NCI-H1417 (cell line): ENCODE data around the gene CCDC30.

Source experiments
- DNase-seq, 3 experiments: peaks; one replicate each; lab custom pipeline; 2025; lab: John Stamatoyannopoulos, UW

The CCDC30 gene

DNA sequence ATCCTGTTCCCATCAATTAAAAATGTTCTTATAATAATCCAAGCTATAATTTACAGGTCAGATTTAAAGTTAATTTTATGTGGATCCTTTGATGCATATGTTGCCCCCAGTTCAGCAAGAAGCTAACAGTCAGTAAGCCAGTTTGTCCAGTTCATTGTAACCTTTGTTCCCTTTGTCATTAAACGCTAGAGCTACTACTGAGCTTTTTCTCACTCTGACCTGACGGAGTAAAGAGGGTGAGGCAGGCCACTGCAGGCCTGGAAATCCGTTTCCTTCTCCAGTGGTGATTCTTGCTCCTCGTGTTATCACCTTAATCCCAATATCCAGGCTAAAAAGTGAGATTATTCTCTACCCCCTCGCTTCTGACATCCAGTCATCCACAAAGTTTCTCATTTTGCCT lies 229.4 kb downstream of the CCDC30 start:
- DNase-seq, result peak in 1 of 3 experiments; percentile 21

GRCh38 chr1:42692911-42693310 lies 229.8 kb downstream of the CCDC30 start:
- DNase-seq, result no peak

DNA sequence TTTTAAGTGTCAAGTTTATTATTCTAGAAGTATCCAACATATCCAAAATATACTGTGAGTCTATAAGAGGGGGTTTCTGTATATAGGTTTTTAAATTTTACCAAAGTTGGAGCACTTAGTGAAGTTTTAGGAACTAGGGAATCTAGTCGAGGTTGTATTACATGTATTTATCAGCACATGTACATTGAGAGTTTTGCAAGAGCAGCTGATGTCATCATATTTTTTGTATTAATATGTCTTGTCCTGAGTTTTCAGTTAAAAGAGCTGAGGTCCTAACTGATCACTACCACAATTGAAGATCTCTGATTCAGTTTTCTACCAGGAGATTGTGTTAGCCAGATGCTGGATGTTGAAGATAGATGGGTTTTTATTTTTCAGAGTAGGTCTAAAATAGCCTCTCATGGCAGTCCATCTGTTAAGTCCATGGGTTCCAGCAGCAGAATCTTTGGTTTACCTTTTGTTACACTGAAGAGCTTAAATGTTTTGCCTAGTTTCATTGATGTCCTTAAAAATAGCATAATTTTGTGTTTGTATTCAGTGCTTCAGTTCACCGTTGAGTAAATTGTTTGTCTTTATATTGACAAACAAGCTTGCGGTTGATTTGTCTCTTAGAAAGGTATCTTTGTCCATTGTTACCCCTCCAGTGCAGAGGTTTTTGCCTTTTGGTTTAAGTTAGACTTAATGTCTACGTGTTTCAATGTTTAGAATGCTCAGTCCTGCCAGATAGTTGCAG lies 235.2 kb downstream of the CCDC30 start:
- no peak for DNase-seq

DNA sequence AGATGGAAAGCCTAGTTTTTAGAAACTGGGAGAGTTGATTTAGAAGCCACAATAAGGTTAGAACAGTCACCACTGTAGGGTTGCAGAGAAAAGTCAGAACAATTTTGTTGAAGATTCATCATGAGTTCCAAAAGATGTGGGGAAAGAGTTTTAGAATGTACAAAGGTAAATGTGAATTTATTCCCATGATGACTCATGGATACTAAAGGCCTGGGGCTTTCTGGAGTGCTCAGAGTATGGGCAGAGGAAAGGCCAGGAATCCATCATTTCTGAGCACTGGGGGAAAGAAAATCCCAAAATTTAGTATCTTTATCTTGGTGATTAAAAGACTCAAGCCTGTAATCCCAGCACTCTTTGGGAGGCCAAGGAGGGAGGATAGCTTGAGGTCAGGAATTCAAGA lies 236.9 kb downstream of the CCDC30 start:
- DNase-seq, result no peak

DNA sequence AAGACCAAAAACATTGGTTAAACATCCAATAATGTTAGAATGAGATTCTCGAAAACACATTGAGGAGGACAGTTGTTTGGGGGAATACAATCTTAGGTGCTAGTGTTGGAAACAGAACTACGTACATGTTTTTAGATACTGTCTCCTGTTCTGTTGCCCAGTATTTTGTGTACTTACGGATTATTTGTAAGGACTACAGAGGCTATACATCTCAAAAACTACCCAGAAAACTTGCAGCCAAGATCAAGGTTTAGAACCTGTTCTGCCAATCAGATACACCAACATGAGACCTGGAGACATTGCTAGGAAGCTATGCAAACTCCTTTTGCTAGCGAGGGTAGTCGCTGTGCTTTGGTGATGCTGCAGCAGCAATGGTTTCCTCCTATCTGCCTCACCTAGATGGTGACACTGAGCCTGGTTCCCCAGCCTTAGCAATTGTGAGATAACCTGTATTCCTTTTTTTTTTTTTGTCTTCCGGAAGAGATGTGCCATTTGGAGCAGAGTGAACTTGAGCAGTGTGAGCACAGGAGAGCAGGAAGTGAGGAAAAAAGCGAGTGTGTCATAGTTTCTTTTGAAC lies 240.9 kb downstream of the CCDC30 start:
- no peak for DNase-seq
